ENCODE data around the gene CREM. TPM values are rescaled to one million over a fixed set of nuclear protein-coding genes. Genes with fewer than 3 reads are reported as not detected.

The CREM gene
- total and polyA plus RNA-seq, 2 of the 8 experiments (the other 6 are each of a cell fraction or from before 2014, with no cell fraction given), result 18.7 to 21.9 TPM

DNA sequence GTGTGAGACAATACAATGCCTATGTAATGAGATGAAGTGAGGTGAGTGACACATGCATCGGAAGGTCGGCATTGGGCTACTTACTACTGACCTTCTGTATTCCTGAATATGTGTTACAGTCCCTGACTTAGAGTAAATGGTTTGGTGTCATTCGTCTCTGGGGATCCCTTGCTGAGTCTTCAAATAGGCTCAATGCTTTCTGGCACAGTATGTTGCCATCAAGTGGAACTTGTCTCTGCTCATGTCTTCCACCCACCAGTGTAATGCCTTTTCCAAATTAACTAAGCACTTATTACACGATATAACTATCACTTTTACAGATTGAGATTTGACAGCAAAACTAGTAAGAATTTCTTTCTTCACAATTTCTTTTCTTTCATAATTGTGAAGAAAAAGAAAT, 47.4 kb upstream of the CREM start (continued):
- TF ChIP-seq CHD7 (IDR thresholded peaks at IDR 0.05; ENCODE audit: insufficient replicate concordance, low read length) (no peak), RNF2 (IDR thresholded peaks at IDR 0.05; ENCODE audit: borderline replicate concordance, low read depth, low read length, missing control alignments, poor library complexity, severe bottlenecking) (no peak), EP300 (IDR thresholded peaks at IDR 0.05; ENCODE audit: borderline replicate concordance in 1 of 2, low read depth in 2 of 2, low read length in 2 of 2) (no peak), HDAC2 (IDR thresholded peaks at IDR 0.05; ENCODE audit: borderline replicate concordance in 1 of 2, low read depth in 2 of 2, low read length in 2 of 2) (no peak), NRF1 (IDR thresholded peaks at IDR 0.05; ENCODE audit: low read depth, low read length) (no peak), SP1 (IDR thresholded peaks at IDR 0.05; ENCODE audit: low read depth, low read length) (no peak)
